ENCODE measurements around the gene C1orf210.

The C1orf210 gene

GRCh38 chr1:43271186-43272118, 13.9 kb downstream of the C1orf210 start:
- TF ChIP-seq ZFX (IDR thresholded peaks at IDR 0.05) (no peak), CTCF (conservative IDR thresholded peaks at IDR 0.05) (no peak)
- peak overlapping the region; percentile 75 for H3K27ac ChIP-seq

- no peak for TF ChIP-seq ZFX (IDR thresholded peaks at IDR 0.05)
- no peak for TF ChIP-seq CTCF (conservative IDR thresholded peaks at IDR 0.05)
- H3K27ac ChIP-seq: peak overlapping the region; percentile 75
Observed at GRCh38 chr1:43270421-43271095, 14.8 kb downstream of the C1orf210 start.

- no peak for TF ChIP-seq CTCF (conservative IDR thresholded peaks at IDR 0.05)
- TF ChIP-seq ZFX (IDR thresholded peaks at IDR 0.05): no peak
- peak within 1 kb of the TSS; percentile 75 for H3K27ac ChIP-seq
Observed at GRCh38 chr1:43269627-43270375, 15.6 kb downstream of the C1orf210 start, which contains the start of gene TMEM125. Gene TMEM125 (plus strand): TSS chr1:43269983. CDS start chr1:43272723, 2,740 bp downstream.

DNA sequence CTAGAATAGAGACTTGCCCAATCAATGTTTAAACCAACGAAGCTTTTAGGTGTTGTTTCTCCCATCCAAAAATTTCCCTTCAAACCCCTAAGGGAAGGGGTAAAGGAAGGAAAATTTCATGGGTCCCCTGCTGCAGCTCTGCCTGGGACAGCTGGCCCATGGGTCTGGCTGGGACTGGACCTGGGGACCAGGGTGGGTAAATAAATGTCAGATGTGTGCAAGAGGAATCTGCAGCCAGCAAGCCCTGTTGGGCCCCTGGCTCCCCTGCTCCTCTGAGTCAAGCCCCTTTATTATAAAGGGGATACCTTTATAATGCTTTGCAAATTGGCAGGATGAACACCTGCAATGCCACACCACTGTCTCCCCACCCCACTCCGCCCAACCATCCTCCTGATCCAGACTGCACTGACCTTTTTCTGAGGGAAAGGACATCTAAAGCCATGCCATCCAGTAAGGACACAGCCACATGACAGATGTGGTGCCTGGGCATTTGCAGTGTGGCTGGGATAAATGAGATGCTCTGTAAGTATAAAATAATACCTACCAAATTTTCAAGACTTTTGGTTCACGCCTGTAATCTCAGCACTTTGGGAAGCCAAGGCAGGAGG, 17.5 kb downstream of the C1orf210 start:
- H3K27ac ChIP-seq: no peak overlapping the region
- TF ChIP-seq ZFX (IDR thresholded peaks at IDR 0.05) (no peak), CTCF (conservative IDR thresholded peaks at IDR 0.05) (no peak)

DNA sequence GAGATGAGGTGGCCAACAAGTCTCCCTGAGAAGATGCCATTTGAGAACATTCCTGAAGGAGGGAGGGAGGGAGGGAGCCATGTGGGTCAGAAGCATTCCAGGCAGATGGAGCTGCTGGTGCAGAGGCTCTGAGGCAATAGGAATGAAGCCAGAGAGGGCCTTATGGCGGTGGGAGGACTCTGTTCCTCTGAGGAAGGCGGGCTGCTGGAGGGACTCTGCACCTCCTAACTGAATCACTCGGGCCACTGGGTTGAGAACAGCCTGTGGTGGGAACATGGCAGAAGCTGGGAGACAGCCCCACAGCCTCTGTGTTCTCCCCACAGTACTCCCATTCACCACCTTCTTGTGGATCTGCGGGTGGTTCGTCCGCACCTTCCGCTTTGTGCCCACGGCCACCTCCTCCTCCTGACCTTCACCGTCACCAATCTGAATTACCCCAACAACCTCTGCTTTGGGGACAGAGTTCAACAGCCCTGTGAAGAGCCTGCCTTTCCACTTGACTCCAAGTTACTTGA, 18.0 kb downstream of the C1orf210 start:
- TF ChIP-seq ZFX (IDR thresholded peaks at IDR 0.05): no peak
- TF ChIP-seq CTCF (conservative IDR thresholded peaks at IDR 0.05): no peak
- H3K27ac ChIP-seq: no peak overlapping the region

DNA sequence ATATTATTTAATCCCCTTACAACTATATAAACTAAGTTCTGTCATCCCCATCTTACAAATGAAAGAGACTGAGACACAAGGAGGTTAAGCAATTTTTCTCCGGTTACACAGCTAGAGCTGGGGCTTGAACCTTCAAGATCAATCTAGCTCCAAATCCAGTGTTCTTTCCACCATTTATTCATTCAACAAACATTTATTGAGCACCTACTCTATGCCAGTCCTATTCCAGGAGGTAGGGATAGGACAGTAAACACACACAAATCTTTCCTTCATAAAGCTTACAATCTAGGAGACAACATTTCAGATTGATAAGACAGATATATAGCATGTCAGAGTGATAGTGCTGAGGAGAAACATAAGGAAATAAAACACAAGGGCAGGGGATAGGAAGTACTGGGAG, 18.5 kb downstream of the C1orf210 start:
- TF ChIP-seq CTCF (conservative IDR thresholded peaks at IDR 0.05): no peak
- TF ChIP-seq ZFX (IDR thresholded peaks at IDR 0.05): no peak

More for the DNA sequence above, 18.5 kb downstream of the C1orf210 start:
- H3K27ac ChIP-seq: no peak overlapping the region

Measured in C4-2B (cell line).